Measurements from ENCODE around the gene KCNJ3. TPM values are rescaled to one million over a fixed set of nuclear protein-coding genes. Genes with fewer than 3 reads are reported as not detected.

Gene KCNJ3
- total and polyA plus RNA-seq, 2 donors from 2014 or later = 3.6 to 9.9 TPM

GRCh38 chr2:154837035-154837434, 138.5 kb downstream of the KCNJ3 start:
- Histone ChIP-seq H3K9me3 (ENCODE audit: control insufficient read depth in 2 of 3, insufficient read depth in 1 of 3, low read length in 3 of 3) (no peaks in the 10 kb centered on the region), H3K27ac (ENCODE audit: low read depth in 2 of 2, low read length in 2 of 2) (no peak overlapping the region), H3K4me1 (ENCODE audit: control insufficient read depth in 2 of 3, insufficient read depth in 2 of 3, low read depth in 1 of 3, low read length in 3 of 3) (no peaks in the 10 kb centered on the region), H3K4me3 (ENCODE audit: low read length in 3 of 3) (no peak overlapping the region), H3K36me3 (ENCODE audit: control insufficient read depth in 2 of 3, insufficient read depth in 3 of 3, low read length in 3 of 3) (no peaks in the 10 kb centered on the region), H3K27me3 (ENCODE audit: control insufficient read depth, insufficient read depth, low read length) (no peaks in the 10 kb centered on the region), H3K9ac (ENCODE audit: low read length in 3 of 3) (no peak overlapping the region)
- no peak for TF ChIP-seq CTCF (IDR thresholded peaks at IDR 0.05; ENCODE audit: borderline replicate concordance, extremely low read depth, insufficient read depth)
- no peak for DNase-seq
- intact Hi-C loops (cut with DNase I) = no loop called here
- no peak for FAIRE-seq

- H3K27ac ChIP-seq (ENCODE audit: low read depth in 2 of 2, low read length in 2 of 2) = no peak overlapping the region
- H3K4me1 ChIP-seq (ENCODE audit: control insufficient read depth in 2 of 3, insufficient read depth in 2 of 3, low read depth in 1 of 3, low read length in 3 of 3) = no peaks in the 10 kb centered on the region
- no peak for TF ChIP-seq CTCF (IDR thresholded peaks at IDR 0.05; ENCODE audit: borderline replicate concordance, extremely low read depth, insufficient read depth)
- H3K27me3 ChIP-seq (ENCODE audit: control insufficient read depth, insufficient read depth, low read length) = no peaks in the 10 kb centered on the region
- H3K9me3 ChIP-seq (ENCODE audit: control insufficient read depth in 2 of 3, insufficient read depth in 1 of 3, low read length in 3 of 3) = no peaks in the 10 kb centered on the region
- H3K4me3 ChIP-seq (ENCODE audit: low read length in 3 of 3) = no peak overlapping the region
- FAIRE-seq (no peak), DNase-seq (no peak)
- H3K9ac ChIP-seq (ENCODE audit: low read length in 3 of 3) = no peak overlapping the region
- no peaks in the 10 kb centered on the region for H3K36me3 ChIP-seq (ENCODE audit: control insufficient read depth in 2 of 3, insufficient read depth in 3 of 3, low read length in 3 of 3)
- intact Hi-C loops (cut with DNase I) = no loop called here
Observed at GRCh38 chr2:154844513-154844912, 146.0 kb downstream of the KCNJ3 start.

- TF ChIP-seq CTCF (IDR thresholded peaks at IDR 0.05; ENCODE audit: borderline replicate concordance, extremely low read depth, insufficient read depth) = no peak
- DNase-seq (no peak), FAIRE-seq (no peak)
Observed at GRCh38 chr2:154846842-154847241, 148.3 kb downstream of the KCNJ3 start.

GRCh38 chr2:154849482-154849881, 151.0 kb downstream of the KCNJ3 start:
- Histone ChIP-seq H3K27me3 (ENCODE audit: control insufficient read depth, insufficient read depth, low read length) (no peaks in the 10 kb centered on the region), H3K9ac (ENCODE audit: low read length in 3 of 3) (no peak overlapping the region), H3K4me3 (ENCODE audit: low read length in 3 of 3) (no peak overlapping the region), H3K36me3 (ENCODE audit: control insufficient read depth in 2 of 3, insufficient read depth in 3 of 3, low read length in 3 of 3) (no peaks in the 10 kb centered on the region), H3K9me3 (ENCODE audit: control insufficient read depth in 2 of 3, insufficient read depth in 1 of 3, low read length in 3 of 3) (no peaks in the 10 kb centered on the region), H3K27ac (ENCODE audit: low read depth in 2 of 2, low read length in 2 of 2) (no peak overlapping the region), H3K4me1 (ENCODE audit: control insufficient read depth in 2 of 3, insufficient read depth in 2 of 3, low read depth in 1 of 3, low read length in 3 of 3) (no peaks in the 10 kb centered on the region)
- FAIRE-seq (no peak), DNase-seq (no peak)
- no peak for TF ChIP-seq CTCF (IDR thresholded peaks at IDR 0.05; ENCODE audit: borderline replicate concordance, extremely low read depth, insufficient read depth)
- intact Hi-C loops (cut with DNase I) = no loop called here

More at GRCh38 chr2:154846842-154847241, 148.3 kb downstream of the KCNJ3 start:
- no peaks in the 10 kb centered on the region for H3K9me3 ChIP-seq (ENCODE audit: control insufficient read depth in 2 of 3, insufficient read depth in 1 of 3, low read length in 3 of 3)
- no peaks in the 10 kb centered on the region for H3K27me3 ChIP-seq (ENCODE audit: control insufficient read depth, insufficient read depth, low read length)
- no peak overlapping the region for H3K4me3 ChIP-seq (ENCODE audit: low read length in 3 of 3)
- H3K36me3 ChIP-seq (ENCODE audit: control insufficient read depth in 2 of 3, insufficient read depth in 3 of 3, low read length in 3 of 3) = no peaks in the 10 kb centered on the region
- H3K4me1 ChIP-seq (ENCODE audit: control insufficient read depth in 2 of 3, insufficient read depth in 2 of 3, low read depth in 1 of 3, low read length in 3 of 3) = no peaks in the 10 kb centered on the region
- intact Hi-C loops (cut with DNase I) = no loop called here
- H3K27ac ChIP-seq (ENCODE audit: low read depth in 2 of 2, low read length in 2 of 2) = no peak overlapping the region
- no peak overlapping the region for H3K9ac ChIP-seq (ENCODE audit: low read length in 3 of 3)

Measured in kidney (tissue), 14 donors.